C4-2B (cell line): ENCODE data around the gene STEAP4.

Experiments
- H3K27ac ChIP-seq: fragments of 450-650 bp; 2 replicates; pipeline ENCODE4 v1.5.1; 2017
- CTCF ChIP-seq: fragments of 450-650 bp; conservative IDR thresholded peaks from 2 replicates; pipeline ENCODE4 v1.5.1; 2017; ENCODE audit warnings: mild to moderate bottlenecking
- ZFX ChIP-seq: fragments of 450-650 bp; IDR thresholded peaks from 2 replicates; pipeline ENCODE4 v1.6.1; 2017

STEAP4 gene

DNA sequence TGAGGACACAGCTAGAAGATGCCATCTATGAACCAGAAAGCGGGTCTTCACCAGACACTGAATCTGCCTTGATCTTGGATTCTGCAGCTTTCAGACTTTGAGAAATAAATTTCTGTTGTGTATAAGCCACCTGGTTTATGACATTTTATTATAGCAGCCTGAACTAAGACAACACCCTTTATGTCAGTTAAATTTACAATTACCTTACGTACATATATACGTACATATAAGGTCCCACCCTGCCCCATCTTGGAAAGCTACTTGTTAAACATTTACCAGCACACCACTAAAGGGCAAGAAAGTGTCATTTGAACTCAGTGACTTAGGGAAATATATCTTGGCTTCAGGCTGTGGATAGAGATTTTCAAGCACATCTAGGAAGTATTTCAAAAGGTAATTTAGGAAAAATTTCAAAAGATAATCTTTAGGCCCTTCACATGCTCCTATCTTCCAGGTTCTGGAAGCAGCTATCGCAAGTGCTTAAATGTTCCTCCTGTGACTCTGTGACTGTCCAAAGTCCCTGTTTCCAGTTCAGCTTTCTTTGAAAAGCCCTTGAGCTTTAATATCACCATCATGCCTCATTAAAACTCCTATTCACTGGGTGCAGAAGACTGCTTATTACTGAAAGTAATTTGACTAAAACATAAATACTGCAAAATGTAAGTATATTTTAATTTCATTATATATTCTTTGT, 77.2 kb downstream of the STEAP4 start:
- no peak overlapping the region for H3K27ac ChIP-seq
- TF ChIP-seq ZFX (no peak), CTCF (no peak)

DNA sequence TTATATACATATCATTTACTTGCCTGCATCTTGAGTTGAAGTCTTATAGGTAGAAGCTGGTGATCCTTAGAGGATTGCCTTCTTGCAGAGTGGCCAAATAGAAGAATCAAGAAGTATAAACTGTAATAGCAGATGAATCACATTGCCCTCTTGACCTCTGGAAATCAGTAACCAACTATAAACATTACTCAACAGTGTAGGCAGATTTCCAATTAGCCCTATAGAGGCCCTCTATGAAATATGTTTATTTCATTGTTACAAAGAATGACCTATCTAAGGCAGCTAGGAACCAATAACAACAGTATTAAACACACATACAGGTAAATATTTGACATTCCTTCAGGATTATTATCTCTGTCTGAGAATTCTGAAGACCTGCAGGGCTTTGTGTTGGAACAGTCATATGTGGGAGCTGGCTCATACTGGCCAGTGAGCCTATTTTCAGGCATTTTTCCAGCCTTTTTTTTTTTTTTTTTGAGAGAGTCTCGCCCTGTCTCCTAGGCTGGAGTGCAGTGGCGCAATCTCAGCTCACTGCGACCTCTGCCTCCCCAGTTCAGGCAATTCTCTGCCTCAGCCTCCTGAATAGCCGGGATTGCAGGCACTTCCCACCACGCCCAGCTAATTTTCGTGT, 79.7 kb downstream of the STEAP4 start:
- TF ChIP-seq ZFX: no peak
- no peak for TF ChIP-seq CTCF
- H3K27ac ChIP-seq: peak overlapping the region; percentile 22

DNA sequence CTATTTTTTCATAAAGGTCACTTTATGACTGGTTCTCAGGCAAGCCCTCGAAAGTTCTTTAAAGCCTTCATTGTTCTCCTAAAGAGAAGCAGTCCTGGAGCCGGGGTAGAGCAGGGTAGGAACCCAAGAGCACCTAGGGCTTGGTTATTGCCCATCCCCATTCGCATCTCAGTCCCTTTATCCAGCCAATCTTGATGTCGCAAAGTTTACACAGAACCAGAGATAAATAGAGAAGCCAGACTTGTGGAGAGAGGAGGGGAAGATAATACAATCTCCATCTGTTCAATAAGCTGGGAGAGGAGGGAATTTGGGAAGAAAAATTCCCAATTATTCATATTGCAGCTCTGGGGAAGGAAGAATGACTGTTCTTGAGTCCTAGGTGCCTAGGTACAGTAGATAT, 80.5 kb downstream of the STEAP4 start:
- TF ChIP-seq CTCF: no peak
- TF ChIP-seq ZFX: no peak
- H3K27ac ChIP-seq: no peak overlapping the region

GRCh38 chr7:88224601-88225275, 82.0 kb downstream of the STEAP4 start:
- TF ChIP-seq CTCF: no peak
- TF ChIP-seq ZFX: no peak
- H3K27ac ChIP-seq: no peak overlapping the region

GRCh38 chr7:88223265-88223664, 83.4 kb downstream of the STEAP4 start:
- no peak overlapping the region for H3K27ac ChIP-seq
- TF ChIP-seq CTCF (no peak), ZFX (no peak)
